GM21526 (cell line): ENCODE data around the gene CCDC167.

ENCODE experiments used
- ATAC-seq: cut with Tn5 transposase; IDR thresholded peaks from one replicate; pipeline ENCODE4 v1.9.1; 2021; ENCODE audit warnings: moderate library complexity; ENCODE audit not compliant: unreplicated experiment, low FRiP score

CCDC167 gene

DNA sequence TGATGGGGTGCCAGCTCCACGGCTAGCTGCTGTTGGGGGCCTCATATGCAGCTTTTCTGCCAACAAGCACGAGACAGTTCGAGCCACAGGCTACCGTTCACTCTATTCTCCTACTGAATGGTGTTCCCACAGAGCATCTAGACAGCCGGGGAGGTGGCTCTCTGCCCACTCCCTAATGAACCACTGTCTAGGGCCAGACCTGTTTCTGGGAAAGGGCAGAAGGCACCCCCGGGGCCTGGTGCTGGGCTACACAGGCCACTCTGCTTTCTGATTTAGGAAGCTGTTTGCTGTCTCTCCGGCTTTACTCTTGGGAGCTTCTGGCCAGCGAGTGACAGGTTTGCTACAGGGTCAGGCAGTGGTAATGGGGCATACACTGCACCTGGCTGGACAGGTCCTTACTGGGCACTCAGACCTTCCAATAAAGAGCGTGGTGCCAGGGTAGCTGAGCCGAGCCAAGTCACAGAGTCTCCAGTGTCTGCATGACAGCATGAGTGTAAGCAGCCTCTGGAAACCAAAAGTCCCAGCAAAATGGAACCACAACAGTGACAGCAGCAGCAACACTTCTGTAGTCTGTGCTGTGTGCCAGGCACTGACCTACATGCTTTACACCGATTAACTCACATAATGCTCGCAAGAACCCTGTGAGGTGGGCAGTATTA is 8.4 kb downstream of the CCDC167 start:
- no peak for ATAC-seq

- ATAC-seq, result no peak
These were observed 9.0 kb downstream of the CCDC167 start for GRCh38 chr6:37490536-37491170.

DNA sequence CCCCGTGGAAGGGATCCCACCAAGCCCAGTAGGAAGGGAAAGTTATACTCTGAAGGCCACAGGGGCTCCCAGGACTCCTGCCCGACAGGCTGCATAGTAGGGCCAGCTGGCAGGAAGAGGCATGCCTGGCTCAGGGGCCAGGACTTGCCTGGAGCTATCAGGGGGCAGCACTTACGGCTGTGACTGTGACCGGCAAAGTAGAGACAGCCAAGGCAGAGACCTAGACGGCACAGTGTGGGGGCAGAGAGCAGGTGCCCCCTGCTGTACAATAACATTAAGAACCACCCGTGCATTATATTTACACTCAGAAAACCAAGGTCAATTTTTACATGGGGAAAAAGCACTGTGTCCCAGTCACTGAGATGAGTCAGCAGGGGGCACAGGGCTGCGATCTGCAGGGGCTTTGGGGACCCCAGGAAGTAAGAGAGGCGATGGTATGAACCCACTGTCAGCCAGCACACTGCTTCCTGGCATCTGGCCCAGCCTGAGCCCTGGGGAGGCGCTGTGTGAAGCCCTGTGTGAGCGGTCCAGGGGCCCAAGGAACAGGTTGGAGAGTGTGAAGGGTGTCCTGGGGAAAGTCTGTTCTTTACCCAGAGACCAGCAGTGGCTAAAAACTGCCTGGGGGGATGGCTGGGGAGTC is 9.9 kb downstream of the CCDC167 start:
- ATAC-seq, result no peak

GRCh38 chr6:37488476-37488875 is 11.2 kb downstream of the CCDC167 start:
- no peak for ATAC-seq

GRCh38 chr6:37487591-37488380 is 11.9 kb downstream of the CCDC167 start:
- no peak for ATAC-seq

DNA sequence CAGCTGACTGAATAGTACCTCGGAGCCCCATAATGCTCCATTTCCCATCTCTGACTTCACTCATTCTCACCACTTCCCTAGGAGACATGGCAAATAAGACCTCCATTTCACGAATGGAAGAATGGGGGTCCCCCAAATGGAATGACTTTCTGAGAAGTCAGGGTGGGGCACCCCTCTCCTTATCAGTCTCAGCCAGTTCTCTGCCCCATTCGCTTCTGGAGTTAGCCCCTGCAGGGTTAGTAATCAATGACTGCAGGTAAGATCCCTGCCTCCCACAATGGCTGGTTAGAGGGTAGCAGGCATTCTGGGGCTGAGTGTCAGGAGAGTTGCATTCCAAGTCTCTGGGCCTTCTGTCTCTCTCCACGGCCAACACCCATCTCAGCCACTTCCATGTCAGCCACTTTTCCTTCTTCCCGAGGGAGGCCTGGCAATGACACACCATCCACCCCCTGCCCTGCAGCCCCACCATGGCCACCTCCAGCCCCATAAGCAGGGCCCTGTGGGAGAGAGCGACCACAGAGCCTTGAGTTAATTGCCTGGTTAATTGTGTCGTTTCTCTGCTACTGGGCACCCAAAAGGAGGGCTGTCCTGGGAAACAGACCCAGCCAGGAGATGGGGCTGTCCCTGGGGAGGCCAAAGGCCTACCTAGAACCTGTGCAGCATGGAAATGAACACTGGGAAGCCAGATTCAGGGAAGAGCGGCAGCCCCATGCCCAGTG is 13.4 kb downstream of the CCDC167 start:
- no peak for ATAC-seq

DNA sequence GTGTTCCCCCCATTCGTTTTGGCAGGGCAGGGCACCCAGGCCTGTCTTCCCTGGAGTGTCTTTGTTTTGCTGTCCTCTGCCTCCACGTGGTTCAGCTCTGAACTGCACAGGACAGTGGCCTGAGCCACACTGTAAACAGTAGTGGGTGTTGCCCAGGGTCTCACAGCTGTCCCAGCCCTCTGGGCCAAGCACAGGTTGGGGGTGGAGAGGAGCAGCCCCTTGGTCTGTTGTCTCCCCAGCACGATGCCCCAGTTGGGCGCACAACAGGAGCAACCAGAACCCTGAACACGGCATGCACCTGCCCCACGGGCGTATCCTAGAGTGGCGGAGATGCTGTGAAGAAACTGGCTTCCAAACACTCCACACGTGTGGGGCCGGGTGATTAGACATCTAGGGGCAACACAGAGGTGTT is 14.4 kb downstream of the CCDC167 start:
- ATAC-seq, result no peak

GRCh38 chr6:37484786-37485170 is 14.9 kb downstream of the CCDC167 start:
- no peak for ATAC-seq

DNA sequence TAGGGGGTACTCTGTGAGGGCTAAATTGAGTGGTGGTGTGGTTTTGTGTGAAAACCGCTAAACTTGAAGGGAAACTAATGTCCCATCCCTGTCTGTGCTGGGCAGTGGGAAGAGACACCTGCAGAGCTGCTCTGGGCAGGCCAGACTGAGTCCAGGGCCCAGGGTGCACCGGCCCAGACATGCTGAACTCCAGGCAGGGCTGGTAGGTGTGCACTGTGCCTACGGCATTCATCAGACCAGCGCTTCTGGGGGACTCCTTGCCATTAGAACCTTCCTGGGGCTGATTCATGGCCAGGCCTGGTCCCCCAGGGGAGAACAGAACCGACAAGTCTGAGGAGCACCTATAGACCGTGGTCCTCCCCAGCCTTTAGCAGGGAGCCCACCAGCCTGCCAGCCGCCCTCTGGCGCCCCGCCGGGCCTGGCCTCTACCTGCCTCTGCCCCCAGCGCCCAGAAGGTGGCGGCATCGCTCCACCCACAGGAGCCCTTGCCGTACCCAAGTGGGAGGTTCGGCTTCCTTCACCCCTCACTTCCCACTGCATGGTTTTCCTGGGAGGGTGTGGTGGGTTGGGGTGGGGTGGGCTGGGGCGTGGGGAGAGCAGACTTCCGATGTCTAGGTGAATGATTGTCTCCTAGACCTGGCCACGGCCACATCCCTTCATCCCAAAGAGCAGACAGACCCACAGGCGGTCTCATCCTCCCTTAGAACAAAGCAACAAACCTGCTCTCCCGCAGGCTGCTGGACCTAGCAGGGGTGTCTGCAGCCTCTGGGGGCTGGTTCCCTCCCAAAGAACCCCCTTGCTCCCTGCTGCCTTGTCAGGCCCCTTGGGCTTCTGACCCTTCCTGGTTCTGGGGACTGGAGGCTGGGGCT is 15.5 kb downstream of the CCDC167 start:
- no peak for ATAC-seq

DNA sequence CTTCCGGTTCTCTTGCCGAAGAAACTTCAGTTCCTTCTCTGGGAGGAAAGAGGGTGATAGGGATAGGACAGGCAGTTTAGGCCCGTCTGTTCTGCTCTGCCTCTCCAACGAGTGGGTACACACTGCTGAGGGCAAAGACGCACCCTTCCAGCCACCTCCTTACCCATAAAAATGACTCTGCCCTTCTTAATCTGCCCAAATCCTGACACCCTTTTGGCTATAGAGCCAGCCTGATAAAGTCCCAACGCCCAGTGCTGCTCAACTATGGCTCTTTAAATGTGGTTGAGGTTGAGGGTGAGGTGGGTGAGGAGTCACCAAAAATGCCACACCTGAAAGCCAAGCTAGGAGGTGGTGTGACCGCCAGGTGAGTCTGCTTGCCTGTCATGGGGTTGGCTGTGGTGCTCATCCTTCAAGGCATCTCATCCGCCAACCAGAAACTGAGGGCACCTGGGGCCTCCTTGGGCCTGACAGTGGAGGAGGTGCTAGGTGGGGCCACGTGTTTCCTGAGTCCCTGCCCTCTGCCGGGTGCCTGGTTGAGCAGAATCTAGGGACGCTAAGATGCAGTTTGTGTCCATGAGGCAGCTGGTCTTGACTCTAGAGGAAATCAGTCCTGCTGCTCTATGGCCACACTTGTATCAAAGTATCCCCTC is 16.3 kb downstream of the CCDC167 start:
- ATAC-seq, result no peak

DNA sequence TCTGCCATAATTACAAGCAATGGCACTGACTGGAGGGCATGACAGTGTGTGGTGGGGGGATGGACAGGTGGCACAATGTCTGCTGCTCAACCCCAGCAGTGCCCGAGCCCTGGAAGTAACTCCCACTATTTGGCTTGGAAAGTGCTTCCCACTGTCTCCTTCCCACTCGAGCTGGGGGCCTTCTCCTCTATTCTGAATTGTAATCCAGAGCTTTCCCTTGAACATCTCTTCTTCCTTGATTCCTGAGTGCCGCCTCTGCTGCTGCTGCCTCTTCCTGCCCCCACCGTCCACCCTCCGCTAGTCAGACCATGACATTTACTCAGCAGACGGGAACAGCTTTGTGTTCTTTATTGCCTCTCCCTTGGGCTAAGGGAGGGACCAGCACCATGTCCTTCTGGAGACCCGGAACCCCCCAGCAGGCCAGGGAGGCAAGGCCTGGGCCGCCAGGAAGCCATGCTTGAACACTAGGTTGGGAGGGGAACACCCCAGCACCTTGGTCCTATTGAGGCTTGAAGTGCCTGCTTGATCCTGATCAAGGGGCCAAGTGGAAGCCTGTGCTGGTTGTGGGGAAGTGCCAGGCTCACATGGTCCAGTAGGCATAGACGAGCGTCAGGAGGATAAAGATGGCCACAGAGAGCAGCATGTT is 17.0 kb downstream of the CCDC167 start:
- no peak for ATAC-seq

GRCh38 chr6:37481711-37482605 is 17.7 kb downstream of the CCDC167 start:
- no peak for ATAC-seq

DNA sequence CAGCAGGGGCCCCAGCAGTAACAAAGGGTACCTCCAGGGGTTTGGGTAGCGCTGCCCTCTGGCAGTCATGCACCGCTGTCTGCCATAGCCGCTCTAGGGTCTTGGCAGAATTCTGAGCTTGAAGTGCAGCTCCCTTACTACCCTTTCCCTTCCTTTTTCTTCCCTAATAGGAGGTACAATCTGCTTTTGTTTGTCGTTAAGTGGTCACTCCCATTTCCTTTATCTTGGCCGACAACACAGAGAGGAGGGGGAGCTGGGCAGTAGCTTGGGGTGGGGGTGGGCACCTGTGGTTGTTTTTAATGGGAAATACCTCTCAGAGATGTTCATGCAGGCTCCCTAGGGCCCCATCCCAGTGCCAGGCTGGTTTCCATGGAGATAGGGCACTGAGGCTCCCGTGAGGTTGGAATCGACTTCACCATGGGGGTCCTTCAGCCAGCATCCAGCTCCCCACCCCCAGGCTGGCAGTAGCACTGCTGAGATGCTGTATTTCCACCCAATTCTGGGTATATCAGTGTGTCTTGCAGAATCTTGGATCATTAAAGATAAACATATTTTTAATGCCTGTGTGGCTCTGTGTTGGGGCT is 18.6 kb downstream of the CCDC167 start:
- ATAC-seq, result no peak

DNA sequence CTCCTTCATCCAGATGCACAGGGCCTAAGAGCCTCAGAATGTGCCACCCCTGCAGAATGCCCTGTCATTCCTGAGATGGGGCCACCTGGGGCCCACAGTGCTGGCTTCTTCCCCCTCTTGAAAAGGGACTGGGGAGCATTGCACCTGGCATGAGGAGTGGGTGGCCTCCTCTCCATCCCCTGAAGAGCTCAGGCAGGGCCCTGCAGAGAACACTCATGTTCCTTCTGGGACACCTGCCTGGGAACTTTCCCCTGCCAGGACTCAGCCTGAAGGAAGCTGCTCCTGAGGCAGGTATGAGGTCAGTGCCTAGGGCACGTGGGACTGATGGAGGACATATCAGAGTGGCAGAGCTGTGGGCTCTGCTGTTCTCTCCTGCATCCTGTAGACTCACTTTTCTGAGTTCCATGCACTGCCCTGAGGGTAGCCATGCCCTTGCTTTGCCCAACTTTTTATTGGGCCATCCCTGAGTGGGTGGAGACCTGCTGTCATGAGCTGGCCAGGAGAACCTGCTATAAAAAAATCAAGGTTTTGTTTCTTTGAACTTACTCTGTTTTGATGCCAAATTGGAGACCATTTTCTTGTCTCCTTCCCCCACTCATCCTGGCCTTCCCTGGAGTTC is 19.5 kb downstream of the CCDC167 start:
- ATAC-seq, result no peak

GRCh38 chr6:37479266-37479854 is 20.3 kb downstream of the CCDC167 start:
- ATAC-seq, result no peak

DNA sequence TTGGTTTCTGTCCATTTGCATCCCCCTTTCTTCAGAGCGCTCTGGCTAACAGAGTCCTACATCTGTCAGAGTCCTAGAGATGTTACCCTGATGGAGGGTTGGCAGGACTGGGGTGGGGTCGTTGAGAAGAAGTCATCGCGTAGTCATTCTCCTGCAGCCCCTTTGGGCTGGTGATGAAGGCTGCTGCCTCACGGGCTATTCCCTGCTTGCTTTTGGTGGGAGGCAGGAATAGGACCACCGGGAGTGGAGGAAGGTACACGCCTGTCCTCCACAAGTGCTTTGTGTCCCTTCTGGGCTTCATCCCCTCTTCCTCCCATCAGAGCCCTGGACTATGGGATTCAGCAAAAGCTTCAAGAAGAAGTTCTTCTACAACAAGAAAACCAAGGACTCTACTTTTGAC is 20.9 kb downstream of the CCDC167 start:
- no peak for ATAC-seq
